Measurements from ENCODE around the gene SPATA46.

Gene SPATA46

DNA sequence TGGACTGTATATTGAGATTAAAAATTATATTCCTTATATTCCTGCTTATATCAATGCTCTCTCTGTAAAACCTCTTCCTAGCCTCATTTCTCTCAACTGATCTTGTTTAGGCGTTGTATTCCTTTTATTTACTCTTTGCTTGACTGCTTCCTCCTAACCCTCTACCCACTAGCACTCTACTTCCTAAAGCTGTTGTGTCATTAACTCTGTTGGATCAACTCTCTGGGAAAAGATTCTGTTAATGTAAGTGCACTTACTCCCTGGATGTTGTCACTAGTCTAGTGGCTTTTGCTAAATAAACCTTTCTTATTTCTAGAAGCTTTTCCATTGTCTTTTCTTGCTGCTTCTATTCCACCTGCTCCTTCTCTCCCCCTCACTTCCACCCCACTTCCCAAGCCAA, 6.5 kb downstream of the SPATA46 start:
- TF ChIP-seq, protein P1, sequence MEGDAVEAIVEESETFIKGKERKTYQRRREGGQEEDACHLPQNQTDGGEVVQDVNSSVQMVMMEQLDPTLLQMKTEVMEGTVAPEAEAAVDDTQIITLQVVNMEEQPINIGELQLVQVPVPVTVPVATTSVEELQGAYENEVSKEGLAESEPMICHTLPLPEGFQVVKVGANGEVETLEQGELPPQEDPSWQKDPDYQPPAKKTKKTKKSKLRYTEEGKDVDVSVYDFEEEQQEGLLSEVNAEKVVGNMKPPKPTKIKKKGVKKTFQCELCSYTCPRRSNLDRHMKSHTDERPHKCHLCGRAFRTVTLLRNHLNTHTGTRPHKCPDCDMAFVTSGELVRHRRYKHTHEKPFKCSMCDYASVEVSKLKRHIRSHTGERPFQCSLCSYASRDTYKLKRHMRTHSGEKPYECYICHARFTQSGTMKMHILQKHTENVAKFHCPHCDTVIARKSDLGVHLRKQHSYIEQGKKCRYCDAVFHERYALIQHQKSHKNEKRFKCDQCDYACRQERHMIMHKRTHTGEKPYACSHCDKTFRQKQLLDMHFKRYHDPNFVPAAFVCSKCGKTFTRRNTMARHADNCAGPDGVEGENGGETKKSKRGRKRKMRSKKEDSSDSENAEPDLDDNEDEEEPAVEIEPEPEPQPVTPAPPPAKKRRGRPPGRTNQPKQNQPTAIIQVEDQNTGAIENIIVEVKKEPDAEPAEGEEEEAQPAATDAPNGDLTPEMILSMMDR (IDR thresholded peaks at IDR 0.05), result no peak

DNA sequence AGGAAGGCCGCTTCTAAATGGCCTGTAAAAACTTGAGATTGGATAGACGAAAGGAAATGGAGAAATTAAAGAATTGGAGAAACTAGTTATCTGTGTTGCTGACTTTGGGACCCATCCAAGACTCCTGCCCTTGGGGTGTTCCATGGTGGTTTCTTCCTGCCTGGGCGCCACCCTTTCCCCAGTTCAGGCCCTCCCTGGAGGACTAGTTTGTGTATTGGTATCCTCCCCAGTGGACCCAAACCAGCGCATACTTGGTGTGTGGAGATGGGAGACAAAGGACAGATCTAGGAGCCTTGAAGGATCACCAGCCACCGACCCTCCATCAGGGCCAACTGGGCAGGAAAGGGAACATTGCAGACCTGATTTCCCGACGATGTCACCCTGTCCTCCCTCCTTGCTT, 7.1 kb downstream of the SPATA46 start:
- TF ChIP-seq, protein P1 (IDR thresholded peaks at IDR 0.05), result no peak

DNA sequence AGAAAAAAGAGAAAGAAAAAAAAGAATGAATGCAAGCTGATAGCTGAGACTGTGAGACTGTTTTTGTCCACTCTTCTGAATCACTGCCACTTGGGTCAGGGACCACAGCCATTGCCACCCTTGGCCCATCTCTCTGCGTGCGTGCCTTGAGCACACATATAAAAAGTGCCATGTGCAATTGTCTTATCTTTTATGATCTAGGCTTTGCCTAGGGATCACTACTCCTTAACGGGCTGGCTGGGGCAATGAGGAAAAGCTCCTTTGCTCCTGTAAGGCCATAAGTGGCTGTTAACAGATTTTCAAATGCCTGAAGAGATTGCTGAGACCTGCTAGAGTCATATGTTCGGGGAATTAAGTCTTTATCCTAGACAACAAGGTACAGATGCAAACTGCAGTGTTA, 8.2 kb downstream of the SPATA46 start:
- TF ChIP-seq, protein P1 (IDR thresholded peaks at IDR 0.05), result no peak

DNA sequence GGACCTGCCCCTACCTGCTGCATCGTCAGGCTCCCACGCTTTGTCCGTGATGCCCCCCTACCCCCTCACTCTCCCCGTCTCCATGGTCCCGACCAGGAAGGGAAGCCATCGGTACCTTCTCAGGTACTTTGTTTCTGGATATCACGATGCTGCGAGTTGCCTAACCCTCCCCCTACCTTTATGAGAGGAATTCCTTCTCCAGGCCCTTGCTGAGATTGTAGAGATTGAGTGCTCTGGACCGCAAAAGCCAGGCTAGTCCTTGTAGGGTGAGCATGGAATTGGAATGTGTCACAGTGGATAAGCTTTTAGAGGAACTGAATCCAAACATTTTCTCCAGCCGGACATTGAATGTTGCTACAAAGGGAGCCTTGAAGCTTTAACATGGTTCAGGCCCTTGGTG, 8.9 kb downstream of the SPATA46 start:
- TF ChIP-seq, protein P1 (IDR thresholded peaks at IDR 0.05), result no peak

DNA sequence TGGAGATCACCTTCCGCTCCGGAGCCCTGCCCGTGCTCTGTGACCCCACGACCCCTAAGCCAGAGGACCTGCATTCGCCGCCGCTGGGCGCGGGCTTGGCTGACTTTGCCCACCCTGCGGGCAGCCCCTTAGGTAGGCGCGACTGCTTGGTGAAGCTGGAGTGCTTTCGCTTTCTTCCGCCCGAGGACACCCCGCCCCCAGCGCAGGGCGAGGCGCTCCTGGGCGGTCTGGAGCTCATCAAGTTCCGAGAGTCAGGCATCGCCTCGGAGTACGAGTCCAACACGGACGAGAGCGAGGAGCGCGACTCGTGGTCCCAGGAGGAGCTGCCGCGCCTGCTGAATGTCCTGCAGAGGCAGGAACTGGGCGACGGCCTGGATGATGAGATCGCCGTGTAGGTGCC, 9.6 kb downstream of the SPATA46 start:
- TF ChIP-seq, protein P1 (IDR thresholded peaks at IDR 0.05), result no peak

DNA sequence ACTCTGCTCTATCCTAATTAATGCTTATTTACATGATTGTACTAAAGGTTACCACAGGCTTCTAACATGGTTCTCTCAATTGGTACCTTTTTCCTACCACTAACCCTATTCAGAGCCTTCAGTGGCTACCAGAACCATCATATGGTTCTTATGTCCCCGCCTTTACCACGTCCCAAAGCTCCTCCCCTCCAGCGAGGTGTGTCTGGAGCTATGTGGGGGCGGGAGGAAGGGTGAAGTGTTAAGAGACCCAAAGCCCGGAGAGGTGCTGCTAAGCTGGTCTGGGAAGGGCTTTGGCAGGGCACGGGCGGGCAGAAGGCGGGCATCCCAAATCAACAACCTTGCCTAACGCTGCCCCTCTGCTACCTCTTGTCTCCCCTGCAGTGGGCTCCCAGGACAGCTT, 10.0 kb downstream of the SPATA46 start:
- TF ChIP-seq, protein P1 (IDR thresholded peaks at IDR 0.05), result no peak

DNA sequence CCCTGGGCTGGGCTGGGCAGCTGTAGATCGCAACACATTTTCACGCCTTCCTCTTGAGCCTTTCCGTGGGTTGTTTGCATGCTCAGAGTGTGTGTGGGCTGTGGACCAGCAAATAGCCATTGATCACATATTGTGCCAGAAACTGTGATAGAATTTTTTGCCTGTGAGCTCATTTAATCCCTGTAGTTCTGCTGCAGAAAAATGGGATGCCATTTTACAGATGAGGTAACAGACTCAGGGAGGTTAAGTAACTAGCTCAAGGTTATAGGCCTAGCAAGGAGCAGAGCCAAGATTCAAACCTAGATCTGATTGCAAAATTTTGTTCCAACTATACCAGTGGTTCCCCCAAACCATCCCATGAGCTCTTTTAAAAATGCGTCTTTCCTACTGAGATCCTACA, 10.5 kb downstream of the SPATA46 start:
- TF ChIP-seq, protein P1 (IDR thresholded peaks at IDR 0.05), result no peak

DNA sequence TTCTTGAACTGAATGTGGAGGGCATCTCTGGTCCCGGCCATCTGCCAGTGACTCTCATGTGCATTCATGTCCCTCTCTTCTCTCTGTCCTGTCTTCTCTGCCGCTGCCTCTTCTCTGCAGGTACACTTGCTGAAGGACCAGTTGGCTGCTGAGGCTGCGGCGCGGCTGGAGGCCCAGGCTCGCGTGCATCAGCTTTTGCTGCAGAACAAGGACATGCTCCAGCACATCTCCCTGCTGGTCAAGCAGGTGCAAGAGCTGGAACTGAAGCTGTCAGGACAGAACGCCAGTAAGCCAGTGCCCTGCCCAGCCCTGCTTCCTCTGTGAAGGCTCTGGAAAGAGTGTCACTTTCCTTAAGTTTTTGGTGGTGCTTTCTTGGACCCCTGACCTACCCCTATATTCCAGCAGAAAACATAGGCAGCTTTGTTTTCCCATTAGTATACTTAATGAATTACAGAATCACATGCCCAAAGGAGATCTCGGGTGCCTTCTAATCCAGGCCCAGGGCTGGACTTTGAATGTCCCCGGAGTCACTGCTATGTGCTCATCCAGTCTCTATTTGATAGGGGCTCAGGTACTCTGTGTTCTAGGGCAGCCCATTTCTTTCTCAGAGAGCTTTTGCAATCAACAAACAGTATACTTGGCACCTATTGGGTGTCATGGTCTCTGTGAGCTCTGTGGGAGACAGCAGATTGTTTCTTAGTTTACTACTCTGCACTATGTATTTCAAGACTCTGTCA, 11.2 kb downstream of the SPATA46 start:
- TF ChIP-seq, protein P1 (IDR thresholded peaks at IDR 0.05), result no peak

All from LNCAP (cell line).